ENCODE data around the gene MALAT1.

MALAT1 gene

GRCh38 chr11:65540290-65541092 is 41.6 kb downstream of the MALAT1 start:
- no peak for DNase-seq

GRCh38 chr11:65541093-65541982 is 42.5 kb downstream of the MALAT1 start:
- no peak for DNase-seq

- DNase-seq: no peak
Observed at GRCh38 chr11:65542738-65543390, 44.0 kb downstream of the MALAT1 start.

- no peak for DNase-seq
Observed at GRCh38 chr11:65545853-65546216, 47.0 kb downstream of the MALAT1 start.

GRCh38 chr11:65546217-65546958 is 47.5 kb downstream of the MALAT1 start:
- no peak for DNase-seq

- no peak for DNase-seq
Observed at GRCh38 chr11:65547446-65548125, 48.7 kb downstream of the MALAT1 start.

GRCh38 chr11:65548395-65548794 is 49.5 kb downstream of the MALAT1 start:
- DNase-seq: no peak

- no peak for DNase-seq
Observed at GRCh38 chr11:65549096-65549495, 50.3 kb downstream of the MALAT1 start.

- DNase-seq: no peak
Observed at GRCh38 chr11:65551572-65552387, 52.9 kb downstream of the MALAT1 start.

GRCh38 chr11:65552388-65552951 is 53.6 kb downstream of the MALAT1 start:
- no peak for DNase-seq

- no peak for DNase-seq
Observed at GRCh38 chr11:65553301-65554001, 54.6 kb downstream of the MALAT1 start.

- DNase-seq: no peak
Observed at GRCh38 chr11:65554057-65554818, 55.4 kb downstream of the MALAT1 start.

- no peak for DNase-seq
Observed at GRCh38 chr11:65554842-65555430, 56.1 kb downstream of the MALAT1 start.

GRCh38 chr11:65555693-65556231 is 56.9 kb downstream of the MALAT1 start:
- no peak for DNase-seq
